Right ventricle myocardium superior (tissue), 1 donor: Measurements from ENCODE around the gene SNUPN. TPM values are rescaled to one million over a fixed set of nuclear protein-coding genes. Genes with fewer than 3 reads are reported as not detected.
"Not testable (repeated sequence)": the region's sequence is repeated elsewhere in the genome, so short reads cannot be mapped to it uniquely, and the experiment has no call there.

Source experiments
- ATAC-seq: fragments of 200-7000 bp; cut with Tn5 transposase; one replicate; pipeline ENCODE4 v1.9.1; 2020; ENCODE audit warnings: mild to moderate bottlenecking; ENCODE audit not compliant: poor library complexity
- DNase-seq: peaks from one replicate; pipeline ENCODE4 v3.0.0-alpha.2; 2020
- intact Hi-C: fragments of 100-400 bp; cut with DNase I; formaldehyde crosslinking; loops from one replicate; pipeline ENCODE4 v1.11.2; 2022
- total RNA-seq: library from RNA; stranded (reverse); fragmentation: NEBNext Ultra II Directional; extraction: Animal tissue kit (Norgen Biotek cat#: 25700); gene quantifications from one replicate; pipeline ENCODE4 v1.2.1, GENCODE V29; 2021
- donor health status: DM: no; HTN: yes; CAD: no; lungs with severe emphysema.

SNUPN gene
- total RNA-seq, 1 donor from 2014 or later, result 16.9 TPM

GRCh38 chr15:75596703-75597345 lies 28.7 kb downstream of the SNUPN start:
- no peak for ATAC-seq
- intact Hi-C loops, result no loop called here
- no peak for DNase-seq

- intact Hi-C loops, result no loop called here
- ATAC-seq (peak; percentile 55), DNase-seq (peak; percentile 45)
These were observed 31.2 kb downstream of the SNUPN start for GRCh38 chr15:75594276-75594675.

GRCh38 chr15:75591655-75592364 lies 33.7 kb downstream of the SNUPN start:
- intact Hi-C loops, result no loop called here
- DNase-seq (no peak), ATAC-seq (peak; percentile 72)

DNA sequence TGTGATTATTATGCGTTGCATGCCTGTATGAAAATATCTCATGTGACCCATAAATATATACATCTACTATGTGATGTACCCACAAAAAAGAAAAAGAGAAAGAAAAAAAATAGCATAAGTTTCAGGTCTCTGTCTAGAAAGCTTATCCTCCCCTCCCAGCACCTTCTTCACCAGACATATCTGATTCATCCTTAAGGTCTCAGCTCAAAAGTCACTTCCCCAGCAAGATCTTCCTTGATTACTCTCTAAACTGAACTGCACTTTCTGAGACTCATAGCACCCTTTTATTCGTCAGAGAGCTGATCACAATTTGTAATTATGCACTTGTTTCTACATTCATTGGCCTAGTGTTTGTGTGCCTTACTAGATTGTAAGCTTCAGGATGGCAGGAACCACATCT lies 35.3 kb downstream of the SNUPN start:
- ATAC-seq (no peak), DNase-seq (no peak)
- intact Hi-C loops, result no loop called here

GRCh38 chr15:75589071-75589470 lies 36.5 kb downstream of the SNUPN start:
- no peak for DNase-seq
- ATAC-seq, result no peak
- intact Hi-C loops, result no loop called here

GRCh38 chr15:75586422-75586821 lies 39.1 kb downstream of the SNUPN start:
- DNase-seq, ATAC-seq, intact Hi-C loops: not testable (repeated sequence)

- no peak for DNase-seq
- intact Hi-C loops, result no loop called here
- ATAC-seq, result no peak
These were observed 41.4 kb downstream of the SNUPN start for GRCh38 chr15:75584121-75584520.

- DNase-seq (peak; percentile 45), ATAC-seq (no peak)
- intact Hi-C loops, result no loop called here
These were observed 41.8 kb downstream of the SNUPN start for GRCh38 chr15:75583701-75584100.

DNA sequence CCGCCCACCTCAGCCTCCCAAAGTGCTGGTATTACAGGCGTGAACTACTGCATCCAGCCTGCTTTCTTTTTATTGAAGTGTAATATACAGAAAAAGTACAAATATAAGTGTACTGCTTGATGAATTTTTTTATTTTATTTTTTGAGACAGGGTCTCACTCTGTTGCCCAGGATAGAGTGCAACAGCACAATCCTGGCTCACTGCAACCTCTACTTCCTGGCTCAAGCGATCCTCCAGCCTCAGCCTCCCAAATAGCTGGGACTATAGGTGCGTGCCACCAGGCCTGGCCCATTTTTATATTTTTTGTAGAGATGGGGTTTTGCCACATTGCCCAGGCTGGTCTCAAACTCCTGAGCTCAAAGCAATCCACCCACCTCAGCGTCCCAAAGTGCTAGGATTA lies 42.6 kb downstream of the SNUPN start:
- ATAC-seq, intact Hi-C loops: not testable (repeated sequence)

GRCh38 chr15:75578948-75579920 lies 46.3 kb downstream of the SNUPN start, which contains the start of gene PTPN9:
Gene PTPN9, minus strand, starts transcription at chr15:75579315. Its CDS starts 539 bp downstream, at chr15:75578776.
- intact Hi-C loops, result loop anchor here (10.0 kb wide), 1 partner anchor 54 kb away; no protein-coding TSS in a partner anchor
- DNase-seq (peak; percentile 90), ATAC-seq (peak; percentile 91)

More for the DNA sequence above, 42.6 kb downstream of the SNUPN start:
- not testable (repeated sequence) for DNase-seq

DNA sequence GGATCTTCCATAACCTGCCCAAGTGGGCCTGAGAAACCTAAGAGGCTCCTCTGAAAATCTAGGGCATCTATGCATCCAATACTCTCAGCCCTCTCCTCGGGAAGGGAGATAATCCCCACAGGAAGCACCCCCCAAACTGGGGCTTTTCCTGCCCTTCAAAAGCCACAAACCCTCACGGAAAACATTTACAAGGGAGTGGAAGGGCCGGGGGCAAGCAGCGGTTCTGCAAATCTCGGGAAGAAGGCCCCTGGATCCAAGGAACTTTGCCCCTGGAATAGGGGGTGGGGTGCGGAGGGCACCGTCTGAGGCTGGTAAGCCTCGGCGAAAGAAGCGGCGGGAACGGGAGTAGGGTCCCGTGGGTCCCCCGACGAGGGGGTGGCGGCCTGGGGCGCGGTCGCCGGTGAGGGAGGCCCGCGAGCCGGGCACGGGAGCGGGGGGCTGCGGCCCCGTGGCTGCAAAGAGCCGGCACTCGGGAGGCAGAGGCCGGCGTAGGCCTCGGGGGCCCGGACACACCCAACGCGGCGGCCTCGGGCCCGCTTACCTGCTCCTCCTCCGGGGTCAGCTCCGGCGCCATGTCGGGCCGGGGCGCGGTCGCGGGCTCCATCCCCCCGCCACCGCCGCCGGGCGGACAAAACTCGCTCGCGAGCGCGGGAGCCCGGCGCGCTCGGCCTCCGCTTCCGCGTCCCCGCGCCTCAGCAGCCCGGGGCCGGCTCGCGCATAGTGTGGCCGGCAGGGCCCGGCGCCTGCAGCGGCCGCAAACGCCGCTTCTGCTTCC lies 47.2 kb downstream of the SNUPN start:
- ATAC-seq (peak; percentile 72), DNase-seq (peak; percentile 58)
- intact Hi-C loops, result loop anchor here (10.0 kb wide), 1 partner anchor 54 kb away; no protein-coding TSS in a partner anchor

DNA sequence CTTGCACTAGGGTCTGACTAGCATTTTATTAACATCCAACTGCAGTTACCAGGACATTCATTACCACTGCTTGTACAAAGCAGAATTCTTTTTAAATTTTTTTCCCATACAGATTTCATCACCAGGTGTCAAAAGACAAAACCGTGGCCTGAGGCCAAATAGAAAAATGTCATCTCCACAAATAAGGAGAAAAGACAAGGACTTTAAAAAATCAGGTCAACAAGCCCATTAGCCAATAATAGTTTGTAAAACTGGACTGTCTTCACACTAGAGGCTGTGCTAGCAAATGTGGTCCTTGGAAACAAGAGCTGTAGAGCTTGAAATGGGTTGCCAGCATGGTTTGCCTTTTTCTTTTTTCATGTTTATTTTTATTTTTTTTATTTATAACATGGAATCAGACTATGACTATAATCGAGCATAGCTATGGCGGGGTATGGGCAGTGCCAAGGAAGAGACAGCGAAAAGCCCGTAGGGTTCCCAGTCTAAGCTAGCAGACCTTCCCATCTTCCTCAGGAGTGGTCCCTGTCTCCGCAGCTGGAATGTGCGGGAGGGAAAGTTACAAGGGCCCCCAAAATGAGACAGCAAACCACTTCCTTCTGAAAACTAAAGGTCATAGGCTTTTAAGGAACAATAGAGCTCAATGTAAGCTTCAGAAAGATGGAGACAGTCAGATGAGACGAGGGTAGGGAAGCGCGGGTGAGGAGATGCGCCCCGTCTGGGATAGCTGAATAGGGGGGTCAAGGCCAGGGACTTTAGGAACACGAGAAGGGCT lies 47.9 kb downstream of the SNUPN start:
- ATAC-seq (no peak), DNase-seq (no peak)
- intact Hi-C loops, result loop anchor here (10.0 kb wide), 1 partner anchor 53 kb away; no protein-coding TSS in a partner anchor

DNA sequence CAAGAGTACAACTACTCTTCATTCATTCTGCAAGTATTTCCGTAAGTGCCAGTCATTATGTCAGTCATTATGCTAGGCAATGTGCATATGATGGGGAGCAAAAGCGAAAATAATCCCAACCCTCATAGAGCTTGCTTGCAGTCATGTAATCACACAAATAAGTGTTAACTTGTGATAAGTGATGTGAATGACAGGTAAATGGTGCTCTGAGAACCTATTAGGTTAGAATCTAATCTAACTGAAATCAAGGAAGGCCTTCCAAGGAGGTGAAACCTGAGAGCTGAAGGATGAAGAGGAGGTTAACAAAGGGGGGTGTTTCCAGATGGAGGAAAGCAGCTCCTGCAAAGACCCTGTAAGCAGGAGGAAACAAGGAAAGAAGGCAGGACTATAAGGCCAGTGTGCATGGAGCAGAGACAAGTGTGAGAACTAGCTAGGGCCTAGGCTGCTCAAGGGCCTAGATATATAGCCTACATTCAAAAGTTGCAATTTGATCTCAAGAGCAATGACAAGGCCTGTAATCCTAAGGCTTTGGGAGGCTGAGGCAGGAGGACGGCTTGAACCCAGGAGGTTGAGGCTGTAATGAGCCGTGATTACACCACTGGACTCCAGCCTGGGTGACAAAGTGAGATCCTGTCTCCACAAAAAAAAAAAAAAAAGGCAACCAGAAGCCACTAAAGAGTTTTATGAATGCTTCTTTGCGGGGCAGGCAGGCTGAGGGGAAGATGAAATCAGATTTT lies 51.7 kb downstream of the SNUPN start:
- DNase-seq (no peak), ATAC-seq (no peak)
- intact Hi-C loops, result loop anchor here (10.0 kb wide), 1 partner anchor 49 kb away; no protein-coding TSS in a partner anchor

GRCh38 chr15:75570126-75570845 lies 55.2 kb downstream of the SNUPN start:
- intact Hi-C loops, result loop anchor here (10.0 kb wide), 1 partner anchor 45 kb away; no protein-coding TSS in a partner anchor
- ATAC-seq, result peak; percentile 72
- no peak for DNase-seq

GRCh38 chr15:75565062-75565970 lies 60.2 kb downstream of the SNUPN start:
- intact Hi-C loops, result no loop called here
- ATAC-seq (no peak), DNase-seq (no peak)
